Glutamatergic neuron (in vitro differentiated cells): ENCODE results near the gene FAM13C. TPM values are rescaled to one million over a fixed set of nuclear protein-coding genes. Genes with fewer than 3 reads are reported as not detected.

ENCODE experiments used
- DNase-seq: peaks from one replicate; pipeline ENCODE4 v3.0.0; 2022
- H3K27ac Mint-ChIP-seq: one replicate; pipeline ENCODE4 v1.8.0; 2020; ENCODE audit warnings: mild to moderate bottlenecking, mixed read lengths, inconsistent platforms; ENCODE audit not compliant: unreplicated experiment
- H3K27me3 Mint-ChIP-seq: one replicate; pipeline ENCODE4 v1.8.0; 2020; ENCODE audit warnings: mild to moderate bottlenecking, moderate library complexity, mixed read lengths, inconsistent platforms; ENCODE audit not compliant: unreplicated experiment
- H3K36me3 Mint-ChIP-seq: one replicate; pipeline ENCODE4 v1.8.0; 2020; ENCODE audit warnings: mild to moderate bottlenecking, mixed read lengths, inconsistent platforms; ENCODE audit not compliant: unreplicated experiment
- H3K4me1 Mint-ChIP-seq: one replicate; pipeline ENCODE4 v1.8.0; 2020; ENCODE audit warnings: mild to moderate bottlenecking, low read depth, mixed read lengths, inconsistent platforms; ENCODE audit not compliant: unreplicated experiment
- H3K4me3 Mint-ChIP-seq: one replicate; pipeline ENCODE4 v1.8.0; 2020; ENCODE audit warnings: mild to moderate bottlenecking, mixed read lengths, inconsistent platforms; ENCODE audit not compliant: unreplicated experiment
- H3K9me3 Mint-ChIP-seq: one replicate; pipeline ENCODE4 v1.8.0; 2020; ENCODE audit warnings: mild to moderate bottlenecking, moderate library complexity, mixed read lengths, inconsistent platforms; ENCODE audit not compliant: unreplicated experiment
- CTCF ChIP-seq: fragments of 200-600 bp; sonication (generic); IDR thresholded peaks from one replicate; pipeline ENCODE4 v1.5.0; 2021; ENCODE audit not compliant: partially characterized antibody, unreplicated experiment
- total RNA-seq: library from RNA; stranded (reverse); fragmentation: NEBNext Ultra II Directional; extraction: Animal tissue kit (Norgen Biotek cat#: 25700); gene quantifications from one replicate; pipeline ENCODE4 v1.2.1, GENCODE V29; 2021; ENCODE audit not compliant: unreplicated experiment

Gene FAM13C
- total RNA-seq, 1 donor from 2014 or later = 17.8 TPM

- no peak overlapping the region for H3K4me3 Mint-ChIP-seq
- TF ChIP-seq CTCF = no peak
- H3K27ac Mint-ChIP-seq = no peak overlapping the region
- no peaks in the 10 kb centered on the region for H3K36me3 Mint-ChIP-seq
- no peak for DNase-seq
- no peaks in the 10 kb centered on the region for H3K9me3 Mint-ChIP-seq
- H3K27me3 Mint-ChIP-seq = peaks cover 2% of the 10 kb centered on the region
- no peaks in the 10 kb centered on the region for H3K4me1 Mint-ChIP-seq
Observed at GRCh38 chr10:59395984-59396383, 33.6 kb upstream of the FAM13C start.

- no peak for DNase-seq
- no peak for TF ChIP-seq CTCF
- H3K27ac Mint-ChIP-seq = no peak overlapping the region
- H3K4me1 Mint-ChIP-seq = peaks cover 3% of the 10 kb centered on the region
- H3K4me3 Mint-ChIP-seq = no peak overlapping the region
- no peaks in the 10 kb centered on the region for H3K9me3 Mint-ChIP-seq
- H3K27me3 Mint-ChIP-seq = no peaks in the 10 kb centered on the region
- no peaks in the 10 kb centered on the region for H3K36me3 Mint-ChIP-seq
Observed at GRCh38 chr10:59393349-59393748, 31.0 kb upstream of the FAM13C start.

- Mint-ChIP-seq H3K27me3 (no peaks in the 10 kb centered on the region), H3K4me1 (peaks cover 8% of the 10 kb centered on the region), H3K36me3 (no peaks in the 10 kb centered on the region), H3K4me3 (no peak overlapping the region), H3K27ac (no peak overlapping the region), H3K9me3 (no peaks in the 10 kb centered on the region)
- TF ChIP-seq CTCF = no peak
- DNase-seq = no peak
Observed at GRCh38 chr10:59391060-59391459, 28.7 kb upstream of the FAM13C start.

GRCh38 chr10:59388671-59388976 is 26.3 kb upstream of the FAM13C start:
- no peak for TF ChIP-seq CTCF
- Mint-ChIP-seq H3K36me3 (no peaks in the 10 kb centered on the region), H3K27ac (no peak overlapping the region), H3K9me3 (no peaks in the 10 kb centered on the region), H3K4me3 (no peak overlapping the region), H3K27me3 (no peaks in the 10 kb centered on the region), H3K4me1 (peaks cover 10% of the 10 kb centered on the region)
- DNase-seq = no peak

- no peak for TF ChIP-seq CTCF
- Mint-ChIP-seq H3K9me3 (no peaks in the 10 kb centered on the region), H3K4me1 (peaks cover 10% of the 10 kb centered on the region), H3K4me3 (no peak overlapping the region), H3K27me3 (no peaks in the 10 kb centered on the region), H3K36me3 (no peaks in the 10 kb centered on the region), H3K27ac (peak overlapping the region; percentile 4)
- no peak for DNase-seq
Observed at GRCh38 chr10:59387951-59388670, 25.8 kb upstream of the FAM13C start.
